ENCODE results near the gene FZD4.
"Not testable (repeated sequence)": the region's sequence is repeated elsewhere in the genome, so short reads cannot be mapped to it uniquely, and the experiment has no call there.

Gene FZD4

DNA sequence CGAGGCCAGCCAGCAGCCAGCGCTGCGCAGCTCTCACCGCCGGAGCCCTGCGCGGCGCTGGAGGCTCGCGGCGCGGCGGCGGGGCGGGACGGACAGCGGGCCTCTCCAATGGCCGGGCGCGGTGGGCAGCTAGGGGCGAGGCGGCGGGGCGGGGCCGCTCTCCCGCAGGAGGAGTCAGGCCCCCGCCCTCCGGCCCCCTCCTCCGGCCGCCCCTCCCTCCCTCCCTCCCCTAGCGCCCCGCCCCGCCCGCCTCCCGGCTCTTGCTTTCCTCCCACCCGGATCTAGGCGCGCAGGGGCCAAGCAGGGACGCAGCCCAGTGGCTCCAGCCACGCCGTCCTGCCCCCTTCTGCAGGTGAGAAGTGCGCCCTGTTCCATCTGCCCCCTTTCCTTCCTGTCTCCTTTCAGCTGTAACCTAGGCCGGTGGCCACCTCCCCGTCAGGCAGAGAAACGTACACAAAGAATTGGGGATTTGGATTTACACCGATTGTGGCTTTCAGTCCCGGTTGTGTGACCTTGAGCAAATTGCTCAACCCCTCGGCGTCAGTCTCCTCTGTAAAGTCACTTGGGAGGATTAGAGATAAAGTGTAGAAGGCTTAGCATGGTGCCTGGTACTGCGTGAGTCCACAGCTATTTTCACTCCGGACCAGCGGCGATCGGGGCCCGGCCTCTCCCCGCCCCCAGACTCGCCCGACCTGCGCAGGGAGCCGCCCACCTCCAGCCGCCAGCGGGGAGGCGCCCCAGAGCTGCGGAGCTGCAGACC is at the start of gene FZD4:
Gene FZD4, minus strand, starts transcription at position 35 of the 760 bp plus-strand sequence. CDS start 310 bp downstream, outside the sequence.
- DNase-seq = peak; percentile 98

DNA sequence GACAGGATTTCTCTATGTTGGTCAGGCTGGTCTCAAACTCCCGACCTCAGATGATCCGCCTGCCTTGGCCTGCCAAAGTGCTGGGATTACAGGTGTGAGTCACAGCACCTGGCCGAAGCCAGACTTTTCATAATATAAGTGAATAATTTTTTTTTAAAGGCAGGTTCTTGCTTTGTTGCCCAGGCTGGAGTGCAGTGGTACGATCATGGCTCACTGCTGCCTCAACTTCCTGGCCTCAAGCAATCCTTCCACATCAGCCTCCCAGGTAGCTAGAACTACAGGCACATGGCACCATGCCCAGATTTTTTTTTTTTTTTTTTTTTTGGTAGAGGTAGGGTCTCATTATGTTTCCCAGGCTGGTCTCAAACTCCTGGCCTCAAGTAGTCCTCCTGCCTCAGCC is 49.1 kb upstream of the FZD4 start:
- peak; percentile 47 for DNase-seq

DNA sequence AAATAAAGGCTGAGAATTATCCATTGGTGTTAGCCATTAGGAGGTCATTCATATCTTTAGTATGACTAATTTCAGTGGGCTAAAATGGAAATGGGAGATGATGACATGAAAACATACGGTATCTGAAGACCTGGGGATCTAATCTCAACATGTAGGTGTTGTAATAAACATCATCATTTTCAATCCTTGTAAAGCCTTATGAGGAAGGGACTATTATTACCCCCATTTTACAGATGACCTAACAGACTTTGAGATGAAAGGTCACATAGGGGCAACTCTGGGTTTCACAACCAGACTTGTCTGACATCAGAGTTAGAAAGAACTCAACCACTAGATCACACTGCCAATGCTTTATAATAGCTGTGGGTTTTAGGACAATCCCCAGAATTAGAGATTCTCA is 47.7 kb upstream of the FZD4 start:
- DNase-seq = no peak

- DNase-seq = peak; percentile 30
Measured at GRCh38 chr11:86999859-87000753, 44.9 kb upstream of the FZD4 start.

DNA sequence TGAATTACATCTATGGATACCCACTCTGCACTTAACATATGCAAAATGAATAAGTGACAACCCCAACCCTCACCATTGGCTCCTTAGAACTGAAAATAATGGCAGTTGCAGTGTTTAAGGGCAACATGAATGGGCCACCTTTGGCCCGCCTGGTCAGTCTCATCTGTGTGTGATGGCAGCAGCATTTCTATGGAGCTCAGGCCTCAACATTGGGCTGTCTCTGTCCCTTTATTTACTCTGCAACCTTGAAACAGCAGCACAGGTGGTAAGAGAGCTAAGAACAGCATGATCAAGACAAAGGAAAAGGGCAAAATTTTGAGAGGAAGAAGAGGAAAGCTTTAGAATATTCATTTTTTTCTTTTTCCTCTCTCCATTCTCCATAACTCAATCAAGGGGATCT is 44.2 kb upstream of the FZD4 start:
- DNase-seq = no peak

DNA sequence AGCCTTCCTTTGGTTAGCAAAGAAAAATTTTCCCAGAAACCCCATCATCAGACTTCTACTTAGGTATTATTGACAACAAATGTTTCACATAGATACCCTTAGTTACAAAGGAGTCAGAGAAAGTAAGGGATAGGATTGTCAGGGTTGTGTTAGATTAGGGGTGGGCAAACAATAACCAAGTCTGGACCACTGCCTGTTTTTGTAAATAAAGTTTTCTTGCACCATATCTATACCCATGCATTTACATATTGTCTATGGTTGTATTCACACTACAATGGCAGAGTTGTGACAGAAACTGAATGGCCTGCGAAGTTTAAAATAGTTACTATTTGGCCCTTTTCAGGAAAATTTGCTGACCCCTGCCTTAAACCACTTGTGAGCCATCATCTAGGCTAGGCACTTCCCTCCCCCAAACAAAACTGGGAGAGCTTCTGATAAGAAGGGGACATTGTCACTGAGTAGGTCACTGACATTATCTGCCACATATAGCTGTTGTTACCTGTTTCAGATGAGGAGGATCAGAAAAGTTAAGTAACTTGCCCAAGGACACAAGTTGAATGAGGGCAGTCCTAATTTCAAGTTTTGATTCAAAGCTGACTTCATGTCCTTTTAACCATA is 41.9 kb upstream of the FZD4 start:
- no peak for DNase-seq

DNA sequence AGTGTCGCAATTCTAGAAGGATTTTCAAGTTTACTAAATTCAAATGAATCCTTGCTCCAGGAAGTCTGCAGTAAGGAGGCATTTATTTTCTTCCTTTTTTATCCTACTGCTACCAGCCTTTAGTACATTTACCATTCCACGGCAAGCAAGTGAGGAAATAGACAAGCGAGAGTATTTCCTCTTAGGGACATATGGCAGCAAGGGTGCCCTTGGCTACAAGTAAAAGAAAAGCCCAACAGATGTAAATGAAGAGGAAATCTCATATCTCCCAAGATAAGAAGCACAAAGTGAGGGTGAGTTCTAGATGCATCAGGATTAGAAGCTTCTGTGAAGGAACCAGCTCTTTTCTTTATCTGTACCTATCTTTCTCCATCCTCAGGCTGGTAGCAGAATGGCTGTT is 37.8 kb upstream of the FZD4 start:
- DNase-seq = no peak

- not testable (repeated sequence) for DNase-seq
Measured at GRCh38 chr11:86992340-86992739, 37.1 kb upstream of the FZD4 start.

DNA sequence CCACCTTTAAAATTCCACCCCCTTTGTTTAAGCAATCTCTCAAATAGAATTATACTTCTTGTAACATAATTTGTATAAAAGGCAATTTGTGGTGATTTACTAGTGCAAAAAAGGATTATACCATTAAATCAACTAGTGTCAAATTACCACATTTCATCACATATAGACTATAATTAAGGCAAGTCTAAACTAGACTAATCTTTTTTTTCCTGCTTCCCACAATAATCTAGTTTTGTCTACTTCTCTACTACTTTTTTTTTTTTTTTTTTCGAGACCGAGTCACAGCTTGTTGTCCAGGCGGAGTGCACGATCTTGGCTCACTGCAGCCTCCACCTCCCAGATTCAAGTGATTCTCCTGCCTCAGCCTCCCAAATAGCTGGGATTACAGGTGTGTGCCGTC is 36.1 kb upstream of the FZD4 start:
- DNase-seq = peak; percentile 63

DNA sequence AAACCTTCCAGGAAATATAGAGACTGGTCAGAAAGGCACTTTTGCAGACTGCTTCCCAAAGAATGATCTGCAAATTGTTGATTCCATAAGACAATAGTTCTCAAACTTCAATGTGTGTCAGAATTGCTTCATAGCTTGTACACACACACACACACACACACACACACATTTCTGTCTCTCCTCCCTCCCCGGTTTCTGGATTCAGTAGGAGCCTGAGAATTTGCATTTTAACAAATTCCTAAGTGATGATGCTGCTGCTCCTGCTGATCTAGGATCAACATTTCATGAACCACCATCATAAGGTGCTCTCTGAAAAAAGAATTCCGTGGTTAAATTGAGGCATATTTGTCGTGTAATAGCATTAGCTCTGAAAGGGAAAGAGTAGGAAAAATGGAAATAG is 35.3 kb upstream of the FZD4 start:
- peak; percentile 50 for DNase-seq

DNA sequence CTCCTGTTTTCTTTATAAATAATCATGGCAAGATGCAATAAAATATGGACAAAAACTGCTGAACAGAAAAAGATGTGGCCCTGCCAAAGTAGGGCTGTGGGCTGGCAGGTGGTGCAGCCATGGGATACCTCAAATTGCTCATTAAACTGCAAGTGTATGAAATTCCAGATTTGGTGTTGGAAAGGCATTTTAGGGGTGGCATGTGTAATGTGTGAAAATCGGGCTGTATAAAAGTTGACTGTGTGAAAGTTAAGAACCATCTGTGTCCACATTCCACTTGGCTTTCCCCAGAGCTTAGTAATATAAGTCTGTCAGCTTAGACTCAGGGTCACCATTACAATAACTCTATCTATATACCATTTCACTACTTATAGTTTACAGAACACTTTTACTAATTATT is 34.8 kb upstream of the FZD4 start:
- DNase-seq = peak; percentile 28

- DNase-seq = peak; percentile 71
Measured at GRCh38 chr11:86988351-86988881, 33.2 kb upstream of the FZD4 start.

- no peak for DNase-seq
Measured at GRCh38 chr11:86987679-86988078, 32.5 kb upstream of the FZD4 start.

- no peak for DNase-seq
Measured at GRCh38 chr11:86984701-86985100, 29.5 kb upstream of the FZD4 start.

DNA sequence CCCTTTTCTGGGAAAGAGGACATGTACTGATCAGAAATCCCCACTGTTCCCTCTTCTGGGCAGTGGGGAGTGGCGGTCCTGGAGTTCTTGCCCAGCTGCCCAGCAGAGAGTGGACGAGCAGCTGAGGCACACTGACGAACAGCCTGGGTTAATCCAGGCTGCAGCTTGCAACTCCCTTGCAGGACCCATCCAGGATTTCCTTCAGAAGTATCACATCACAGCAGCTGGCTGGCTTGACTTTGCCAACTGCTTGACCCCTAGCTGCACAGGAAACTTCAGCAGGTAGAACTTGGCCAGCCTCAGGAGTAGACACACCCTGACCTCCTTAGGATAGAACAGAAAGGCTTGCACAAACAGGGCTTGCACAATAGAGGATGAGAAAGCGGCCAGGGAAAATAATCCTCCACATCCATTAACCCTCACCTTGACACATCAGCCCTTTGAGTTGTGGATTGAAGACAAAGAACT is 27.9 kb upstream of the FZD4 start:
- no peak for DNase-seq

- no peak for DNase-seq
Measured at GRCh38 chr11:86981777-86982540, 26.8 kb upstream of the FZD4 start.

DNA sequence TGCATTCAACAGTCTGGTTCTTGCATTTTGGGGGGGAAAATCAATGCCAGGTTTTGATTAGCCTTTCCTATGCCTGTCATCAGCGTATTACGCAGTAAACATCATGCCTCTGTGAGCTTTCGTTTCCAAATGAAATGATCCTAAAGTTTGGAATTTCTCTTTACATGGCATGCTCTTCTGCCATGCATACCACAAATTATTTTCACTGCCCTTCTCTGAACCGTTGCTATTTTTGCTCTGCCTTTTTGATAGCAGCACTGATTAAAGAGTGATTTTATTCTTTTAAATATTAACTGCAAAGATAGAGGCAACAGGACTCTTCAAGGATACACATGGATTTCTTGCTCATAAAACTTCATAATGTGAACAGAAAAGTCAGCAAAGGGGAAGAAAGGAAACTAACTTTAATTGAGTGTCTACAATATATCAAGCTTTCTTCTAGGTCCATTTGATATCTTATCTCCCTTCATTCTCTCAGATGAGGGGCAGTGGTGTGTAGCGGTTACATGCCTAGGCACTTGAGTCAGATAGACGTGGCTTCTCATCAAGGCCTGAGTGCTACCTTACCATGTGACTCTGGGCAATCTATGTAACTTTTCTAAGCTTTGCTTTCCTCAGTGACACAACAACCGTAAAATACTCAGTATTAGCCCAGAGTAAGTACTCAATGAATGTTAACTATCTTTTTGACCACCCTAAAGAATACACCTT is 25.0 kb upstream of the FZD4 start:
- no peak for DNase-seq

DNA sequence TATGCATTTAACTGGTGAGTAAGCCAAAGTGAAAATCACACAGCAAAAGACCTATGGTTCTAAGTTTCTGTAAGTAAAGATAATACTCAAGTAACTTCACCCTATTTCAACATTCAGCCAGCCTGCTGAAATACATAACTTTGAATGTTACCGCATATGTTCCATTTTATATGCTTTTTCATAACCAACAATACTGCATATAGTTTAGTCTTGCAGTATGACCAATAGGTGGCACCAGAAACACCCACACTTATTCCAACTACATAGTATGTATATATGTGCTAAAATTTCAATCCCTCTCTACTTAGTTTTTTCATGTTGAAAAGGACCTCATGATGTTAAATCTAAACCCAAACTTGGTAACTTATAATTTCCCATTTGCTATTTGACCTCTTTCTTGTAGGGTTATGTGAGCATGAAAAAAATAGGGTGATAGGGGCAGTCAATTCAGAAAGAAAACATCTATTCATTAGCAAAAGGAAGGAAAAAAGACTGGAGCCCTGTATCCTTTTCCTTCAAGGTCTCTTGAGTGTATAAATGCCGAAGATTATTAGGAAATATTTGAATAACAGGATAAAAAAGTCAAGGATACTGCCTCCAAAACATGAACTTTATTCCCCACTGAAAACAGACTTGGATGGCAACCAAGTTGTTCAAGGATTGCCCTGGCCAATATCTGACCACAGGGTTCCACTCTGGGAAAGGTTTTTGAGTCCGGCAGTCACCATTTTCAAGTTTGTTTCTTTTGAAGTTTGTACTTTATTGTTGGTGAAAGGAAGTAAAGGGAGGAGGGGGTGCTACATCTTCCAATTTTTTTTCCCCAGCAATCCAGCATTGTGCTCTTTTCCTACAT is 23.8 kb upstream of the FZD4 start:
- peak; percentile 68 for DNase-seq

- DNase-seq = no peak
Measured at GRCh38 chr11:86978247-86978646, 23.1 kb upstream of the FZD4 start.

DNA sequence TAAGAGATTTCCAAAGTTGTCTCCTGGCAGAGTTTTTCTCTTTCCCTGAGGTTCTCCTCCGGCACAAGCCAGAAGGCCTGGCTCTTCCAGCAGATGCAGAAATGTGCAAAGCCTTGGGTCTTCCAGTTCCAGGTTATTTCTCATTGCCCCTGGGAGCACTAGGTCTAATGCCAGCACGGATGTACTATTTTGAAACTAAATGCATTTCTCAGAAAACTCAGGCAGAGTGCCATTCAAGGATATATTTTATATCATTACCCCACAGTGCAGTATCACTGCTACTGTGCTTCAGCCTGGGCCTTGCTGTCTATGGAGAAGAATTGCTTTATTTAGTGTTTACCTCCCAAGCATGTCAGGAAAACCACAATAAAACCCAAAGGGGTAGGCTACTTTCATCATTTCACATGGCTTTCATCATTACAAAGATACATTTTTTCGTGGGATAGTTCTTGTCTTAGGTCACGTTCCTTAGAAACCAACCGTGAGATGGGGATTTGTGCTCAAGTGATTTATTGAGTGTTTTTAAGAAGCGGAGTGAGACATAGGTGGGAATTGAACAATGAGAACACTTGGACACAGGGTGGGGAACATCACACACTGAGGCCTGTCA is 22.4 kb upstream of the FZD4 start:
- DNase-seq = no peak
